ENCODE measurements around the gene TBC1D1.

TBC1D1 gene

DNA sequence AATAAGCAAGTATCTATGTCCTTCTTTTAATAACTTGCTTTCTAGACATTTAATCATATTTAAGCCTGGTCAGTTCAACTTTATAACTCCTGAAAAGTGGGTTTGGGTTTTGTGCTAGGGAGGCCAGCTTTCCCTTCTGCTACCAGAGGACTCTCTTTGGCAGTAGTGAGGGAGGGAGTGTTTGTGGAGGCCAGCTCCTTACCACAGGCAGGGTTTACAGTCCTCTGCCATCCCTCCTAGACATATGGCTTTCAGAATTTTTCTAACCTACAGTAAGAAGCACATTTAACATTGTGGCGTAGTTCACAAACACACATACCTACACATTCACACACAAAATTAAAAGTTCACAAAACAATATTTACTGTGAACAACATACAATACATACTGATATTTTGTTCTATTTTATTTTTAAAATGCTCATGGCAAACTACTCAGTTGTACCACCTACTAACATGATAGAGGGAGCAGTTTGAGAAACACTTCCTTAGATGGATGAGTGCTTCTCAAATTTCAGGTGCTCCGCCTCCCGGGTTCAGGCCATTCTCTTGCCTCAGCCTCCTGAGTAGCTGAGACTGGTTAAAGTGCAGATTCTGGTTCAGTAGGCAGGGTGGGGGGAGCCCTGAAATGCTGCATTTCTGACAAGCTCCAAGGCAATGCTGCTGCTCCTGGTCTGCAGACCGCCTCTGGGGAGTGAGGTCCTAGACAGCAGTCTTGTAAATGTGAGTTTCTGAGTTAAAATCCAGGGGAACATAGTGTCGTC is 156.0 kb downstream of the TBC1D1 start:
- no peak overlapping the region for H3K4me2 ChIP-seq (ENCODE audit: low read length, poor library complexity, severe bottlenecking)
- H3K18ac ChIP-seq (ENCODE audit: low read depth in 1 of 2, low read length in 2 of 2) = no peak overlapping the region
- H2AK5ac ChIP-seq (ENCODE audit: low read length, severe bottlenecking) = no peak overlapping the region
- H2BK15ac ChIP-seq (ENCODE audit: low read depth, poor library complexity, severe bottlenecking) = no peak overlapping the region
- no peak for DNase-seq
- peaks cover 1% of the 10 kb centered on the region for H3K4me1 ChIP-seq (ENCODE audit: control insufficient read depth, insufficient read depth, low read depth, low read length)
- H4K8ac ChIP-seq (ENCODE audit: low read length) = no peak overlapping the region
- no peak overlapping the region for H3K27ac ChIP-seq (ENCODE audit: low read length, poor library complexity, severe bottlenecking)
- no peak overlapping the region for H3K23ac ChIP-seq (ENCODE audit: low read length in 2 of 2)
- H2BK5ac ChIP-seq (ENCODE audit: low read depth, low read length, poor library complexity, severe bottlenecking) = no peak overlapping the region
- peaks cover 18 to 21% of the 10 kb centered on the region in 2 experiments for H3K36me3 ChIP-seq (ENCODE audit: control insufficient read depth in 1 of 2, insufficient read depth in 2 of 2, low read depth in 1 of 2, low read length in 2 of 2)
- no peak overlapping the region for H3K4ac ChIP-seq (ENCODE audit: low read depth in 1 of 2, low read length in 2 of 2)
- H3K79me1 ChIP-seq (replicated peaks; ENCODE audit: low read length, poor library complexity, severe bottlenecking) = peaks cover 2% of the 10 kb centered on the region
- H3K9ac ChIP-seq (ENCODE audit: low read length) = no peak overlapping the region
- WGBS = 83% methylated on average over 3 of the region's 5 CpGs
- H2BK120ac ChIP-seq (ENCODE audit: low read depth, low read length) = no peak overlapping the region
- H4K91ac ChIP-seq (ENCODE audit: low read length) = no peak overlapping the region
- H2BK12ac ChIP-seq (ENCODE audit: low read length in 2 of 2) = no peak overlapping the region
- H3K9me3 ChIP-seq (ENCODE audit: control insufficient read depth, low read length) = no peaks in the 10 kb centered on the region
- H2AFZ ChIP-seq (ENCODE audit: low read depth, low read length) = no peak overlapping the region
- H3K14ac ChIP-seq (ENCODE audit: low read length in 2 of 2) = no peak overlapping the region
- H3K4me3 ChIP-seq (ENCODE audit: insufficient read depth in 1 of 2, low read depth in 1 of 2, low read length in 2 of 2) = no peak overlapping the region
- no peaks in the 10 kb centered on the region for H3K27me3 ChIP-seq (ENCODE audit: control insufficient read depth in 1 of 2, insufficient read depth in 1 of 2, low read length in 2 of 2)

DNA sequence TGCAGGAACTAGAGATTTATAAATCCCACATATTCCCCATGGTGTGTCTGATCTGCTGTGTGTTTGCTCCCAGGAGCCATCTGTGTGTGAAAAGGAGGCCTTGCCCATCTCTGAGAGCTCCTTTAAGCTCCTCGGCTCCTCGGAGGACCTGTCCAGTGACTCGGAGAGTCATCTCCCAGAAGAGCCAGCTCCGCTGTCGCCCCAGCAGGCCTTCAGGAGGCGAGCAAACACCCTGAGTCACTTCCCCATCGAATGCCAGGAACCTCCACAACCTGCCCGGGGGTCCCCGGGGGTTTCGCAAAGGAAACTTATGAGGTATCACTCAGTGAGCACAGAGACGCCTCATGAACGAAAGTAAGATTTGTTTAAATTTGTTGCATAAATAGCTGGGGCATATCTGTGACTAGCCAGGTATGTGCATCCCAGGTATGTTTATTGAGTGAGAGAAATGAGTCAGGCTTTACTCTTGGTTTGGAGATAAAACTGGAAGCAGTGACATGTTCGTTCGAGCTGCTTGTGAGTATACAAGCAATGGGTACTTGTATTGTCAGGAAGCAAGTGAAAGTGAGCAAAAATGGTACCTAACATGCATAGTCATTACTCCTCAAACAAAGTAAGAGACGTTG is 158.8 kb downstream of the TBC1D1 start:
- no peak for DNase-seq
- Histone ChIP-seq H3K4ac (ENCODE audit: low read depth in 1 of 2, low read length in 2 of 2) (no peak overlapping the region), H3K23ac (ENCODE audit: low read length in 2 of 2) (no peak overlapping the region), H3K4me2 (ENCODE audit: low read length, poor library complexity, severe bottlenecking) (no peak overlapping the region), H2BK5ac (ENCODE audit: low read depth, low read length, poor library complexity, severe bottlenecking) (no peak overlapping the region), H2BK12ac (ENCODE audit: low read length in 2 of 2) (no peak overlapping the region), H3K9ac (ENCODE audit: low read length) (no peak overlapping the region), H3K9me3 (ENCODE audit: control insufficient read depth, low read length) (no peaks in the 10 kb centered on the region), H2BK120ac (ENCODE audit: low read depth, low read length) (no peak overlapping the region), H4K91ac (ENCODE audit: low read length) (no peak overlapping the region), H3K4me3 (ENCODE audit: insufficient read depth in 1 of 2, low read depth in 1 of 2, low read length in 2 of 2) (no peak overlapping the region), H3K79me1 (replicated peaks; ENCODE audit: low read length, poor library complexity, severe bottlenecking) (no peaks in the 10 kb centered on the region), H3K18ac (ENCODE audit: low read depth in 1 of 2, low read length in 2 of 2) (no peak overlapping the region), H2AK5ac (ENCODE audit: low read length, severe bottlenecking) (no peak overlapping the region), H3K27ac (ENCODE audit: low read length, poor library complexity, severe bottlenecking) (no peak overlapping the region), H2BK15ac (ENCODE audit: low read depth, poor library complexity, severe bottlenecking) (no peak overlapping the region), H3K27me3 (ENCODE audit: control insufficient read depth in 1 of 2, insufficient read depth in 1 of 2, low read length in 2 of 2) (no peaks in the 10 kb centered on the region), H4K8ac (ENCODE audit: low read length) (no peak overlapping the region), H2AFZ (ENCODE audit: low read depth, low read length) (no peak overlapping the region), H3K36me3 (ENCODE audit: control insufficient read depth in 1 of 2, insufficient read depth in 2 of 2, low read depth in 1 of 2, low read length in 2 of 2) (peaks cover 23 to 25% of the 10 kb centered on the region in 2 experiments), H3K14ac (ENCODE audit: low read length in 2 of 2) (no peak overlapping the region), H3K4me1 (ENCODE audit: control insufficient read depth, insufficient read depth, low read depth, low read length) (peaks cover 1% of the 10 kb centered on the region)
- WGBS = 91% methylated on average over 13 of the region's 15 CpGs

DNA sequence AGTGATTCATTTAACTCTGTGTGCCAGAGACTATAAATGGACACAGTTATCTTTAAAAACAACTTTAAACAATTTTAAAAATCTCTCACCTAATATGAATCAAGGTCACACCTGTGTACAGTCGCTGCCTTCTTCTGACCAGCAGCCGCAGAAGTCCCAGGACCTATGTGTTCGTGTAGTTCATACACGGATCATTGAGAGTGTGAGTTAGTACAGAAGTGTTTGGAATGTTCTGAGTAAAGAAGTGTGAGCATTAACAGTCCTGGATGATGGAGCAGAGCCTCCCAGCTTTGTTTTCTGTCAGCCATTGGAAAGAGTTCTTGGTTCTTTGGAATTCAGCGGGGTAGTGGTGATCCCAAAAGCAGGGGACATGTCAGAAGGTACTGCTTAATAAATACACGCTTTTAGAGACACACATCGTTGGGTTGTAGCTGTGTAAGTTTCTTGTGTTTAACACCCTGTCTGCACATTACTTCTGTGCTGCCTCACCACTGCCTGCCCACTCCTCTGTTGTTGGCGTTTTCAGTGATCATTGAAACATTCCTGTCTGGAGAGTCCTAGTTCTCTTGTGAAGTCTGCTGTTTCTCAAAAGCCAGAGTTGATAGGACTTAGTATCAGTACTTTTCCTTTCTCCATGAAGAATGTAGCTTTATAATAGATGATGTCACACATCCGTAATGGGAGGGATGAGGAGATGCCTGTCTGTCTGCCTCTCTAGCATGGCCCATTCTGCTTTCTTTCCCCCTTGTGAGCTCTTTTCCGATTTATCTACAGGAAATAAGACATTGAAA is 159.9 kb downstream of the TBC1D1 start:
- H3K79me1 ChIP-seq (replicated peaks; ENCODE audit: low read length, poor library complexity, severe bottlenecking) = no peaks in the 10 kb centered on the region
- H3K36me3 ChIP-seq (ENCODE audit: control insufficient read depth in 1 of 2, insufficient read depth in 2 of 2, low read depth in 1 of 2, low read length in 2 of 2) = peaks cover 25 to 33% of the 10 kb centered on the region in 2 experiments
- H2BK15ac ChIP-seq (ENCODE audit: low read depth, poor library complexity, severe bottlenecking) = no peak overlapping the region
- DNase-seq = peak; percentile 89
- H2BK120ac ChIP-seq (ENCODE audit: low read depth, low read length) = no peak overlapping the region
- H3K9ac ChIP-seq (ENCODE audit: low read length) = no peak overlapping the region
- peak overlapping the region; percentile 27 for H4K8ac ChIP-seq (ENCODE audit: low read length)
- H3K4ac ChIP-seq (ENCODE audit: low read depth in 1 of 2, low read length in 2 of 2) = peak overlapping the region in 1 of 2 experiments; percentile 12
- no peak overlapping the region for H3K27ac ChIP-seq (ENCODE audit: low read length, poor library complexity, severe bottlenecking)
- peak overlapping the region; percentile 33 for H2AFZ ChIP-seq (ENCODE audit: low read depth, low read length)
- H4K91ac ChIP-seq (ENCODE audit: low read length) = no peak overlapping the region
- no peaks in the 10 kb centered on the region for H3K27me3 ChIP-seq (ENCODE audit: control insufficient read depth in 1 of 2, insufficient read depth in 1 of 2, low read length in 2 of 2)
- no peak overlapping the region for H2BK5ac ChIP-seq (ENCODE audit: low read depth, low read length, poor library complexity, severe bottlenecking)
- WGBS = 39% methylated on average over 6 of the region's 10 CpGs
- H3K18ac ChIP-seq (ENCODE audit: low read depth in 1 of 2, low read length in 2 of 2) = no peak overlapping the region
- H3K23ac ChIP-seq (ENCODE audit: low read length in 2 of 2) = no peak overlapping the region
- H3K4me1 ChIP-seq (ENCODE audit: control insufficient read depth, insufficient read depth, low read depth, low read length) = peaks cover 1% of the 10 kb centered on the region
- H3K14ac ChIP-seq (ENCODE audit: low read length in 2 of 2) = no peak overlapping the region
- H2AK5ac ChIP-seq (ENCODE audit: low read length, severe bottlenecking) = no peak overlapping the region
- no peak overlapping the region for H3K4me3 ChIP-seq (ENCODE audit: insufficient read depth in 1 of 2, low read depth in 1 of 2, low read length in 2 of 2)
- peak overlapping the region in 1 of 2 experiments; percentile 29 for H2BK12ac ChIP-seq (ENCODE audit: low read length in 2 of 2)
- H3K4me2 ChIP-seq (ENCODE audit: low read length, poor library complexity, severe bottlenecking) = no peak overlapping the region
- no peaks in the 10 kb centered on the region for H3K9me3 ChIP-seq (ENCODE audit: control insufficient read depth, low read length)

DNA sequence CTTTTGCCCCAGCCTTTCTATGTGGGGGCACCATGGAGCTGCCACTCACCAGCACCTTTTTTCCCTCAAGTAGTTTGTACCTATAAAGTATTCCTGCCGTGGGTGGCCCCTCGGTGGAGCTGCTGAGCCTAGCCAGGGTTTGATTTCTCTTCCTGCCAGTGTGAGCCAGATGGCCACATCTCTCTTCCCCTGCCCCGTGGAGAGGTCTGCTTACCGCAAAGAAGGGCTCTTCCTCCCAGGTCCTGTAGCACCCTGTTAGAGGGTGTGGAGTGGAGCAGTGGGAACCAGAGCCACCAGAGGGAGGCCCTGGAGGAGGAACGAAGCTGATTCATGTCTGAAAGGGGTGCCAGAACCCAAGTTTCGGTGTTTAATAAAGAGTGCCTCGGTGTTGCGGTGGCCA is 164.7 kb downstream of the TBC1D1 start:
- peaks cover 7% of the 10 kb centered on the region for H3K4me1 ChIP-seq (ENCODE audit: control insufficient read depth, insufficient read depth, low read depth, low read length)

More for the DNA sequence above, 164.7 kb downstream of the TBC1D1 start:
- Histone ChIP-seq H2AK5ac (ENCODE audit: low read length, severe bottlenecking) (no peak overlapping the region), H3K36me3 (ENCODE audit: control insufficient read depth in 1 of 2, insufficient read depth in 2 of 2, low read depth in 1 of 2, low read length in 2 of 2) (peaks cover 11 to 33% of the 10 kb centered on the region in 2 experiments), H3K23ac (ENCODE audit: low read length in 2 of 2) (no peak overlapping the region), H4K91ac (ENCODE audit: low read length) (peak overlapping the region; percentile 21), H2BK12ac (ENCODE audit: low read length in 2 of 2) (no peak overlapping the region), H4K8ac (ENCODE audit: low read length) (no peak overlapping the region), H2AFZ (ENCODE audit: low read depth, low read length) (no peak overlapping the region), H3K27ac (ENCODE audit: low read length, poor library complexity, severe bottlenecking) (no peak overlapping the region), H3K9ac (ENCODE audit: low read length) (peak overlapping the region; percentile 76), H2BK15ac (ENCODE audit: low read depth, poor library complexity, severe bottlenecking) (no peak overlapping the region), H3K9me3 (ENCODE audit: control insufficient read depth, low read length) (no peaks in the 10 kb centered on the region), H2BK120ac (ENCODE audit: low read depth, low read length) (no peak overlapping the region), H3K18ac (ENCODE audit: low read depth in 1 of 2, low read length in 2 of 2) (no peak overlapping the region), H3K79me1 (replicated peaks; ENCODE audit: low read length, poor library complexity, severe bottlenecking) (peaks cover 12% of the 10 kb centered on the region), H3K4me2 (ENCODE audit: low read length, poor library complexity, severe bottlenecking) (no peak overlapping the region), H3K14ac (ENCODE audit: low read length in 2 of 2) (no peak overlapping the region), H3K4me3 (ENCODE audit: insufficient read depth in 1 of 2, low read depth in 1 of 2, low read length in 2 of 2) (peak overlapping the region in 1 of 2 experiments; percentile 68), H3K4ac (ENCODE audit: low read depth in 1 of 2, low read length in 2 of 2) (no peak overlapping the region), H2BK5ac (ENCODE audit: low read depth, low read length, poor library complexity, severe bottlenecking) (no peak overlapping the region), H3K27me3 (ENCODE audit: control insufficient read depth in 1 of 2, insufficient read depth in 1 of 2, low read length in 2 of 2) (no peaks in the 10 kb centered on the region)
- 81% methylated on average over 8 of the region's 8 CpGs for WGBS
- DNase-seq = no peak

Data from mesenchymal stem cell (in vitro differentiated cells and primary cell).